ENCODE data around the gene TBC1D16. TPM values are rescaled to one million over a fixed set of nuclear protein-coding genes. Genes with fewer than 3 reads are reported as not detected.
"Not testable (repeated sequence)": the region's sequence is repeated elsewhere in the genome, so short reads cannot be mapped to it uniquely, and the experiment has no call there.

TBC1D16 gene
- total RNA-seq, 1 donor from 2014 or later, result 33.4 TPM

GRCh38 chr17:80006339-80006720 is 29.3 kb downstream of the TBC1D16 start:
- no peak for DNase-seq (ENCODE audit: low read depth)

DNA sequence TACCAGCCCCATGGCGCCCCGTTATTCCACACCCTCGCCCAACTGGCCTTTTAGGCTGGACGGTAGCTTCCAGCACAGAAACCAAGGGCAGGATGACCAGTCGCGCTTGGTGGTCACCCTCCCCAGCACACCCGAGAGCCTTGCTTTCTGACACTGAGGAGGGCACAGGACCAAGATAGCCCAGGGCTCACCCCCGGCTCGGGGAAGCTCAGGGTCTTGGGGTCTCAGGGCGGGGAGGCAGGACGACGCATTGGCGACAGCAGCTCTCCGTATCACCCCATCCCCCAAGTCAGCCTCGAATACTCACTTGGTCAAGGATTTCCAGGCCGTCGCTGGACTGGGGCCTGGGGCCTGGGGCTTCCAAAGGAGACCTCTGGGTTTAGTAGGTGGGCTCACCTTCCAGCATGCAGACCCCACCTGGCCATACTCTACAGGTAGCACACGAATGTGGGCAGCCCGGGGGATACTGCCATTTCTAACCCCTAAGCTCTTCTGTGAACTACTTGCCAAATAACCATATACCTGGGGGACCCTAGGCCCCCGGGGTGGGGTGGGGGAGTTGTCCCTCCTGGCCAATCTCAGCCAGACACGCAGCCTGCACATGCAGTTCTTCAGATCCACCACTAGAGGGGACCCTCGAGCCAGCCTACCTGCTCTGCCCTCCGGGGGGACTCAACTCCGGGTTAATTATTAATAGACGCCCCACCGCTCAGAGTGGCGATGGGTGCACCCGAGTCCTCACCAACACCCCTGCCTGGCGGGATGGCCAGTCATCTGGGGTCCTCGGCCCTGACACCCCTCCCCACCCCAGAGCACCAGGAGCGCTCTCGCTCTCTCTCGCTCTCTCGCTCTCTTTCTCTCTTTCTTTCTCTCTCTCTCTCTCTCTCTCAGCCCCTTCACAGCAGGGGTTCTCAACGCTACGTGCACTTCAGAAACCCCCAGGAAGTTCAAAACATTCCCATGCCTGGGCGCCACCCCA is 30.0 kb downstream of the TBC1D16 start:
- DNase-seq (ENCODE audit: low read depth), result peak; percentile 53

DNA sequence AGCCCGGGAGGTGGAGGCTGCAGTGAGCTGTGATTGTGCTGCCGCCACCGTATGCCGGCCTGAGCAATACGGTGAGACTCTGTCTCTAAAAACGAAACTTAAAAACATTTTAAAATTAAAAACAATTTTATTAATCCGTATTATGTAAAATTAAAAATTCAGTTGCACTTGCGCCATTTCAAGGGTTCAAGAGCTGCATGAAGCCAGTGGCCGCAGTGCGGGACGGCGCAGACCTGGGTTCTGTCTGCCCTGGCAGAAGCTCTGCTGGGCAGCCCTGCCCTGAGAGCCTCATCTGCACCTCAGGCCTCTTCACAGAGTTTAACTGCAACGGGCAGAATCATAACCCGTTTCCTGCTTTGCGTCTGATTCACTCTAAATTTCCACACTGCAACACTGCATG is 31.7 kb downstream of the TBC1D16 start:
- no peak for DNase-seq (ENCODE audit: low read depth)

DNA sequence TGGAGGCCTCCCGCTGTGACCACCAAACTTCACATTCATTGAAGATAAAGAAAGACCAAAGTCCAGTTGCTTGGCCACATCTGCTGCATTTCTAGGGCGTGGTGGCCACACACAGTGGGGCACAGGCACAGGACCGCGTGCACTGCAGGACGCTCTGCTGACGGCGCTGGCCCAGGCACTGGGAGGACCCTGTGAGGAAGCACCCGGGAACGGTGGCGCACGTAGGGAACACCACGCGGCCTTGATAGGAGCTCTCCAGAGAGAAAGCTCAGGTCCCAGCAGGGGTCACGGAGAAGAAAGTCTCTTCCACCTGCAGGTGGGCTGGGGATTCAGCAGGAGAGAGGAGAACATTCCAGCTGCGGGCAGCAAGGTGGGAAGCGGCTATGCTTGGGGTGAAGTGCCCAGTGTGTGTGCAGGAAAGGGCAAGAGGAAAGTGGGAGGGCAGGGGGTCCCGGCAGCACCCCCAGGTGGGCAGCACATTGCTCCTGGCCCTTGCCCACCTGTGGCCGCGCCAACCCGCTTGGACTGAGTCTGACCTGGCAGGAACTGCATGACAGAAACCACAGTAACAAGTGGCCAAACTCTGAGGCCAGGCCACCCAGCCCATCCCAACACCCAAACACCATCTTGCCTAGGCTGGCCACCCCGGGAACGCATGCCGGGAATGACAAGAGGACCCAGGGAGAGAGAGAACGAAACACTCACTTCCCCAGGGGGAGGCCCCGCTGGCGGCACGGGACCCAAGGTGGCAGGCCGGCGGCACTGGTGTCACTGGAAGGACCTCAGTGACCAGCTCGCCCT is 32.8 kb downstream of the TBC1D16 start:
- DNase-seq (ENCODE audit: low read depth), result no peak

DNA sequence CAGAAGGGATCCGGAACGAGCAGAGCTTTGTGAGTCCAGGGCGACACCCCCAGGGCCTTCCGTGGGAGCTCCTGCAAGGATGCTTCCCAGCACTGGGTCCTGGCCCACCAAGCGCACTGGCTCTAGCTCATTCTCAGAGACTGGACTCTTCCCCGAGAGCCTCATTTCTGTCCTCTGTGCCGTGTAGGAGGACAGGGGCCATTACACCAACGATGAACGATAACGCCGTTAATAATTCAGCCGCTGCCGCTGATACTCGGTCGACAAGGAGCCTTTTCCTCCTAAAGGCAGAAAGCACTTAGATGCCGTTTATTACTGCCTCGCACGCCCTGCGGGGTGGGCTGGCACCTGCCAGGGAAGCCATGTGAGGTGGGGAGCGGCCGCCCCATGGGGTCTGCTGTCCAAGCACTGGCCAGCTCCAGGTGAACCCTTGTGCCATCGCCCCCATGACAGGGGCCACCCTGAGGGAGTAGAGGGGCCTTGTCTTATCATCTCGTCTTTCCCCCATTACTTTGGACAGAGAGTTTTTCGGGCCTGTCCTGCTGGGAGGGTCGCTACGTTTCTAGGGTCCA is 33.5 kb downstream of the TBC1D16 start:
- DNase-seq (ENCODE audit: low read depth), result no peak

DNA sequence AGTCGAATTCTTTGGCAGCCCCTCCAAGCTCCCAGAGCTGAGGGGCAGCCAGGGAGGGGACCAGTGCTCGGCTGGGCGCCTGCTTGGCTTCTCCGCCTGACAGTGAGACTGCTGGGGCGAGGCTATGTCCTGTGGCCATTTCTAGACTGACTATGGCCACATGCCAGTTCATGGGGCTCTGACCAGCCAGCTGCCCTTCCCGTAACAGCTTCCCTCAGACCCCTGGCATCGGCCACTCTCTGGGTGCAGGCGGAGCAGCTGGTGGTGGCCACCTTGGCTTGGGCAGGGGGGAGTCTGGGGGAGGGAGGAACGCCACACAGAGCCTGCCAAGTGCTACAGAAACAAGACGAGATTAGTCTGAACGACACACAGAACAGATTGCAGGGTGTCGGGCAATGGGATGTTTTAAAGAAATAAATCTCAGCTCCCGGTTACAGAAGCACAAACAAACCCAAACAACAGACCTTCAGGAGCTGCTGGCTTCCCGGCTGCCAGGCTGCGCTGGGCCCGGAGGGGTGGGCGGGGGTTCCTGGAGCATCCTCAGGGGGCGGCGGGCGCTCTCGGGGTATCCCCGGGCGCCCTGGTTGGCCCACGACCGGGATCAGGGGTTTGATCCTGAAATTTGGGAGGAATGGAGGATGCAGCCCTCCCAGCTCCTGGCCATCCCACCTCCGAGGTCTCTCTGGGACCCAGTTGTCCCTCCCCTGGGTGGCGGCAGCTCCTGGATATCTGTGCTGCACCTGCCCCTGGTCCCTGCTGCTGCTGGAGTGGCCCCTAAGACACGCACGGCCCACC is 34.5 kb downstream of the TBC1D16 start:
- peak; percentile 95 for DNase-seq (ENCODE audit: low read depth)

- DNase-seq (ENCODE audit: low read depth), result peak; percentile 66
Observed at GRCh38 chr17:80000136-80000535, 35.5 kb downstream of the TBC1D16 start.

GRCh38 chr17:79997011-79997660 is 38.5 kb downstream of the TBC1D16 start:
- no peak for DNase-seq (ENCODE audit: low read depth)

DNA sequence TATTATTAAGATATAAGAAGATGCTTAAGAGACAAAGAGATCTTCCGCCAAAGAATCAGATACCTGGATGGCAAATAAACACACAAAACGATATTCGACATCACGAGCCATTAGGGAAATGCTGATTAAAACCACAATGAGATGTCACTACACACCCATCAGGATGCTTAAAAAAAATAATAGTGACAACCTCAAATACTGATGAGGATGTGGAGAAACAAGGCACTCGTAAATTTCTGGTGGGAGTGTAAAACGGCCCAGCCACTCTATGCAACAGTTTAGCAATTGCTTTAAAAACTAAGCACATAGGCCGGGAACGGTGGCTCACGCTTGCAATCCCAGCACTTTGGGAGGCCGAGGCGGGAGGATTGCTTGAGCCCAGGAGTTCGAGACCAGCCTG is 39.4 kb downstream of the TBC1D16 start:
- DNase-seq (ENCODE audit: low read depth), result no peak

GRCh38 chr17:79995696-79996095 is 40.0 kb downstream of the TBC1D16 start:
- no peak for DNase-seq (ENCODE audit: low read depth)

DNA sequence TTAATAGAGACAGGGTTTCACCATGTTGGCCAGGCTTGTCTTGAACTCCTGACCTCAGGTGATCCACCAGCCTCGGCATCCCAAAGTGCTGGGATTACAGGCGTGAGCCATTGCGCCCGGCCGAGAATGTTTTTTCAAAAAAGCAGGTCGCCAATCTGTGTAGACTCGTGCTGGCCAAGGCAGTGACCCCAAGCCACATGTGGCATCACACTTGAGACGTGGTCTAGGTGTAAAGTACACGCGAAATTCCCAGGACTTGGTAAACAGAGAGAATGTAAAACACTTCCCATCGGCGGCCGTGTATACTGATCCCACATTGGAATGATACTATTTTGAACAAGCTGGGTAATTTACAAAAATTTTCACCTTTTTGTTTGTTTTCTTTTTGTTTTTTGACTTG is 41.1 kb downstream of the TBC1D16 start:
- DNase-seq (ENCODE audit: low read depth), result no peak

GRCh38 chr17:79994228-79994569 is 41.5 kb downstream of the TBC1D16 start:
- not testable (repeated sequence) for DNase-seq (ENCODE audit: low read depth)

DNA sequence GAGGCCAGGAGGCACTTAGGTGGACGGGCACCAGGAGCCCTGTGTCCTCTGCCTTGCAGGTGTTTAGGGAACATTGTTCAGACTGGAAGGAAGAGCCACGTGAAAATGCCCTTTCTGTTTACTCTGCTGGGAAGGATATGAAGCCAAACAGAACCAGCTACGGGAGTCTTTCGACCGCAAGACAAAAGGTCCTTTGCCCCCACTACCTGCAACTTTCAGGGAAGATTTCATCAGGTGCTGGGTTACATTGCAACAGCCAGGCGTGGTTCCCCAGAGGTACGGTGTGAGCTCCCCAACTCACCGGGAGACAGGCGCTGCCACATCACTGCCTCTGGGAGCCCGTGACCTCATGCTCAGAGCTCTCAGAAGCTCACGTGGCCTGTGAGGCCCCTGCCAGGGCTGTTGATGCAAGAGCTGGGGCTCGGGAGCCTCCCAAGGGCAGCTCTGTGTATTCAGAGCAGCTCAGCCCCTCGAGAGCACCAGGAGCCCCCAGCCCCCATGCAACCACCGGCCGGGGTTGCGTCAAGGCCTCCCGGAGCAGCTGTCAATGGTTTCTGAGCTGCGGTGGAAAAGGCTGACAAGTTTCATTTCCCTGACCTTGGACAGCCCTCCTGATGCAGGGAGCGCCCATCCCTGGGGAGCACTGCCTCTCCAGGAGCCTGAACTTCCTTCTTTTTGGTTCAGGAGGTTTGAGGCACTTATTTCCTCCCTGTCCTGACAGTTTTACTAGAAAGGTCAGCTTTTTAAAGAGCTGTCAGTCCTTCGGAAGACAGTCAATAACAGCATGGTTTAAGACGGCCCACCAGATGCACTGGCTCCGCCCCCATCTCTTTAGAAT is 42.1 kb downstream of the TBC1D16 start:
- peak; percentile 87 for DNase-seq (ENCODE audit: low read depth)

DNA sequence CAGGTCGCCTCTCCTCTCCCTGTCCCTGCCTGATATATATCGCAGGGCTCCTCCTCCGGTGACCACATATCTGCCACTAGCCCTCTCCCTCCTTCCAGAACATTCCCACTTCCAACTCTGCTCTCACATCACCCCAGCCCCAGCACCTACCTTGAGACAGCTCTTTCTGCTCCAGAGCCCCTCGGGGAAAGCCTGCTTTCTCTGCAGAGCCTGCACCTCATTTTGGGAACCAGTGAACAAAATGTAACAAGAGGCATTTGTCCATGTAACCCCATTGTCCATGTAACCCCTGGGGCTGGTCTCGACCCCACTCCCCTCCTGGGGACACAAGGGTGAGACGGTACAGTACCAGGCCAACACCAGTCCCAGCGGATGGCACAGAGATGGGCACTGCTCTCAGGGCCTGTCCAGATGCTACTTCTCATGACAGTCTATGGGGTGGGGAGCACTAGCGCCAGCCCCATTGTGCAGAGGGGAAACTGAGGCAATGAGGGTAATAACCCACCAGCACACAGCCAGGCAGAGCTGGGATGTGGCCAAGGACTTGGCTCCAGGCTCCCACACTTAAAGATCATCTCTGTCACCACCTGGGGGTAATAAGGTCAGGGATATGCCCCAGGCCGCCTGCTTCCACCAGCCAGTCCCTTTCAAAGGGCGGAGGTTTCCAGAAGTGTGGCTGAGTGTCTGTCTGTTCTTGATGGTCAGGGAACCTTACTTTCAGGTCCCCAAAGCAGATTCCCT is 42.9 kb downstream of the TBC1D16 start:
- DNase-seq (ENCODE audit: low read depth), result no peak

- no peak for DNase-seq (ENCODE audit: low read depth)
Observed at GRCh38 chr17:79991924-79992648, 43.6 kb downstream of the TBC1D16 start.

DNA sequence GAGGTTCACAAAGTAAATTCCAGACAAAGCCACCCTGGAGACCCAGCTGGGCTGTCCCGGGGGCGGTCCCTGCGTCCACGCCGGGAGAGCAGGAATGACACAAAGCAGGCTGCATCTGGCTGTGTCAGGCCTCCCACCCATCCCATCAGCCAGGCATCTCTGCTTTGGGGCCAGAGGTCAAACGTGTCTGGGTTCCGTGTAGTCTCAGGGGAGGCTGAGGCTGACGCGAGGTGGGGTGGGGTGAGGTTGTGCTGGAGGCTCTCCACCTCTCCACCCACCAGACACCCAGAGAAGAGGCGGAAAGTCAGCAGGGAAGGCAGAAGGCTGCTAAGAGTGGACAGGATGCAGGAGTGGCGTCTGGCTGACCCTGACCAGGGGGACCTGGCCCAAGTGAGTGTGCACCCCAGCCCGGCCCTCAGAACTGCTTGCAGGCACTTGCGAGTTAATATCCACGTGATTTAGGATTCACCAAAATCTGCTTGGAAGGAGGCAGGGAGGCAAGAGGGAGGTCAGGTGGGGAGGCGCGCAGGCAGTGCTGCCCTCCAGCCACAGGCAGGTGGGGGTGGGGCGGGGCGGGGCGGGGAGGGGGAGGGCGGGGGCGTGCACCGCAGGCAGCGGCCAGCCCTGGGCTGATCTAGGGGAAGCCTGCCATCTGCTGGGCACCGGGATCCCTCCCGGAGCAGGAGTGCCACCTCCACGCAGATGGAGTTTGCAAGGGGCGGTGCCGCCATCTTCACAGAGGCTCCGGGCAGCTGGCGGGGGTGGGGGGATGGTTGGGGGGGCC is 44.3 kb downstream of the TBC1D16 start:
- DNase-seq (ENCODE audit: low read depth), result peak; percentile 61

GRCh38 chr17:79990704-79991103 is 45.0 kb downstream of the TBC1D16 start:
- DNase-seq (ENCODE audit: low read depth), result no peak
